Mammary epithelial cell (primary cell): ENCODE measurements around the gene SMYD3.

Source experiments
- CTCF ChIP-seq, 2 donors: IDR thresholded peaks in 1 of 2; conservative IDR thresholded peaks in 1 of 2; 2 replicates each; pipeline ENCODE4 v1.5.1; 2011 to 2012; ENCODE audit warnings: inconsistent platforms in 2 of 2, low read length in 2 of 2, mild to moderate bottlenecking in 2 of 2, control low read depth in 1 of 2, low read depth in 1 of 2; ENCODE audit not compliant: insufficient read depth in 1 of 2; ENCODE audit errors: extremely low read depth in 1 of 2
- EZH2 ChIP-seq: IDR thresholded peaks from 2 replicates; pipeline ENCODE4 v1.6.1; 2012; ENCODE audit warnings: low read length, inconsistent platforms, borderline replicate concordance

- no peak for TF ChIP-seq CTCF (conservative IDR thresholded peaks at IDR 0.05 in 1 of 2, IDR thresholded peaks at IDR 0.05 in 1 of 2; ENCODE audit: extremely low read depth in 1 of 2, insufficient read depth in 1 of 2, low read depth in 1 of 2, low read length in 2 of 2)
- TF ChIP-seq EZH2: no peak
Measured at GRCh38 chr1:246155923-246156322, 351.2 kb downstream of the SMYD3 start.
